ENCODE measurements around the gene MISP. TPM values are rescaled to one million over a fixed set of nuclear protein-coding genes. Genes with fewer than 3 reads are reported as not detected.

MISP gene
- total RNA-seq, 4 donors from 2014 or later: 197 to 501 (median 402) TPM

DNA sequence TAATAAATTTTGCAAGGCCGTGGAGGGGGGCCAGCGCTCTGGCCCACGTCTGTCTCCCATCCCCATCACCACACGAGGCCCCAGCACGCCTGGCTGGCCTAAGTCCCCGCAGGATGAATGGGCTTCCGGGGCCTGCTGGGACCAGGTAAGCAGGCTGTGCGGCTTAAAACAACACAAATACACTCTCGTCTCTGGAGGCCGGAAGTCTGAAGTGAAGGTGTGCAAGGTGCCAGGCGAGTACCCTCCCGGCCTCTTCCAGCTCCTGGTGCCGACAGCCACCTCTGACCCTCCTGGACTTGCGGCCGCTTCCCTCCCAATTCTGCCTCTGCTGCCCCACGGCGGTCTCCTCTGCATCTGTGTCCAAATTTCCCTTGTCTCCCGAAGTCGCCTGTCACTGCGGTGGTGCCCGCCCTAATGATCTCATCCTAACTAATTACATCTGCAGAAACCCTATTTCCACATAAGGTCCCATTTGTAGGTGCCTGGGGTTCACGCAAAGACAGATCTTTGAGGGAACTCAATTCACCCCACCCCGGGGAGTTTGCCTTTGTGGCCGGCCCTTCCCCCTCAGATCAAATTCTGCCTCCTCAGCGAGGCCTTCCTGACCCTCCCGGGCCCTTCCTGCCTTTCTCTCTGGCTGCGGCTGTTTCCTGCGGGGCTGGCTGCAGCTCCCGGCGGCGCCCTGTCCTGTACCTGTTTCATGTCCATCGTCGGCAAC, 38.2 kb downstream of the MISP start:
- Histone ChIP-seq H3K9me3 (no peaks in the 10 kb centered on the region), H3K27me3 (no peaks in the 10 kb centered on the region), H3K4me1 (peaks cover 0 to 7% (median 3%) of the 10 kb centered on the region in 4 donors), H3K4me3 (no peak overlapping the region), H3K27ac (peak overlapping the region; percentile 36 to 59 (median 52)), H3K36me3 (no peaks in the 10 kb centered on the region)
- intact Hi-C loops (cut with DNase I; ENCODE audit: low total_unique reads): no loop called here
- TF ChIP-seq POLR2A (IDR thresholded peaks at IDR 0.05) (no peak), EP300 (IDR thresholded peaks at IDR 0.05; ENCODE audit: low read depth) (no peak), POLR2AphosphoS5 (IDR thresholded peaks at IDR 0.05) (no peak)
- TF ChIP-seq, protein P1, sequence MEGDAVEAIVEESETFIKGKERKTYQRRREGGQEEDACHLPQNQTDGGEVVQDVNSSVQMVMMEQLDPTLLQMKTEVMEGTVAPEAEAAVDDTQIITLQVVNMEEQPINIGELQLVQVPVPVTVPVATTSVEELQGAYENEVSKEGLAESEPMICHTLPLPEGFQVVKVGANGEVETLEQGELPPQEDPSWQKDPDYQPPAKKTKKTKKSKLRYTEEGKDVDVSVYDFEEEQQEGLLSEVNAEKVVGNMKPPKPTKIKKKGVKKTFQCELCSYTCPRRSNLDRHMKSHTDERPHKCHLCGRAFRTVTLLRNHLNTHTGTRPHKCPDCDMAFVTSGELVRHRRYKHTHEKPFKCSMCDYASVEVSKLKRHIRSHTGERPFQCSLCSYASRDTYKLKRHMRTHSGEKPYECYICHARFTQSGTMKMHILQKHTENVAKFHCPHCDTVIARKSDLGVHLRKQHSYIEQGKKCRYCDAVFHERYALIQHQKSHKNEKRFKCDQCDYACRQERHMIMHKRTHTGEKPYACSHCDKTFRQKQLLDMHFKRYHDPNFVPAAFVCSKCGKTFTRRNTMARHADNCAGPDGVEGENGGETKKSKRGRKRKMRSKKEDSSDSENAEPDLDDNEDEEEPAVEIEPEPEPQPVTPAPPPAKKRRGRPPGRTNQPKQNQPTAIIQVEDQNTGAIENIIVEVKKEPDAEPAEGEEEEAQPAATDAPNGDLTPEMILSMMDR (IDR thresholded peaks at IDR 0.05): no peak
- in situ Hi-C loops (cut with MboI; ENCODE audit: low pct_ligation_motif_present in 1 of 4, low pct_unique_long_range_greater_than_20kb in 1 of 4, low sequenced_read_pairs in 3 of 4): no loop called here
- DNase-seq: no peak
- whole genome bisulfite sequencing, 2 donors (ENCODE audit: low coverage in 1 of 2): 50 to 66% methylated on average over 2 to 33 of the region's 33 CpGs

GRCh38 chr19:789701-790060, 38.8 kb downstream of the MISP start:
- H3K4me1 ChIP-seq: peaks cover 0 to 7% (median 3%) of the 10 kb centered on the region in 4 donors
- in situ Hi-C loops (cut with MboI; ENCODE audit: low pct_ligation_motif_present in 1 of 4, low pct_unique_long_range_greater_than_20kb in 1 of 4, low sequenced_read_pairs in 3 of 4) (no loop called here), intact Hi-C loops (cut with DNase I; ENCODE audit: low total_unique reads) (no loop called here)
- no peaks in the 10 kb centered on the region for H3K36me3 ChIP-seq
- H3K4me3 ChIP-seq: no peak overlapping the region
- H3K27me3 ChIP-seq: no peaks in the 10 kb centered on the region
- no peak for DNase-seq
- WGBS, 2 donors (ENCODE audit: low coverage in 1 of 2): 60 to 73% methylated on average over 6 to 9 of the region's 9 CpGs
- H3K9me3 ChIP-seq: no peaks in the 10 kb centered on the region
- TF ChIP-seq POLR2AphosphoS5 (IDR thresholded peaks at IDR 0.05) (no peak), EP300 (IDR thresholded peaks at IDR 0.05; ENCODE audit: low read depth) (no peak), POLR2A (IDR thresholded peaks at IDR 0.05) (no peak)
- TF ChIP-seq, protein P1 (IDR thresholded peaks at IDR 0.05): no peak
- peak overlapping the region; percentile 36 to 59 (median 52) for H3K27ac ChIP-seq

GRCh38 chr19:791007-791566, 40.2 kb downstream of the MISP start:
- Histone ChIP-seq H3K27ac (no peak overlapping the region), H3K36me3 (no peaks in the 10 kb centered on the region), H3K27me3 (no peaks in the 10 kb centered on the region), H3K4me3 (no peak overlapping the region), H3K9me3 (no peaks in the 10 kb centered on the region), H3K4me1 (peaks cover 0 to 14% (median 6%) of the 10 kb centered on the region in 4 donors)
- TF ChIP-seq POLR2AphosphoS5 (IDR thresholded peaks at IDR 0.05): no peak
- TF ChIP-seq, protein P1 (IDR thresholded peaks at IDR 0.05): no peak
- no peak for TF ChIP-seq EP300 (IDR thresholded peaks at IDR 0.05; ENCODE audit: low read depth)
- no peak for TF ChIP-seq POLR2A (IDR thresholded peaks at IDR 0.05)
- 87 to 93% methylated on average over 12 to 26 of the region's 26 CpGs for WGBS, 2 donors (ENCODE audit: low coverage in 1 of 2)
- in situ Hi-C loops (cut with MboI; ENCODE audit: low pct_ligation_motif_present in 1 of 4, low pct_unique_long_range_greater_than_20kb in 1 of 4, low sequenced_read_pairs in 3 of 4) (no loop called here), intact Hi-C loops (cut with DNase I; ENCODE audit: low total_unique reads) (no loop called here)
- DNase-seq: no peak

DNA sequence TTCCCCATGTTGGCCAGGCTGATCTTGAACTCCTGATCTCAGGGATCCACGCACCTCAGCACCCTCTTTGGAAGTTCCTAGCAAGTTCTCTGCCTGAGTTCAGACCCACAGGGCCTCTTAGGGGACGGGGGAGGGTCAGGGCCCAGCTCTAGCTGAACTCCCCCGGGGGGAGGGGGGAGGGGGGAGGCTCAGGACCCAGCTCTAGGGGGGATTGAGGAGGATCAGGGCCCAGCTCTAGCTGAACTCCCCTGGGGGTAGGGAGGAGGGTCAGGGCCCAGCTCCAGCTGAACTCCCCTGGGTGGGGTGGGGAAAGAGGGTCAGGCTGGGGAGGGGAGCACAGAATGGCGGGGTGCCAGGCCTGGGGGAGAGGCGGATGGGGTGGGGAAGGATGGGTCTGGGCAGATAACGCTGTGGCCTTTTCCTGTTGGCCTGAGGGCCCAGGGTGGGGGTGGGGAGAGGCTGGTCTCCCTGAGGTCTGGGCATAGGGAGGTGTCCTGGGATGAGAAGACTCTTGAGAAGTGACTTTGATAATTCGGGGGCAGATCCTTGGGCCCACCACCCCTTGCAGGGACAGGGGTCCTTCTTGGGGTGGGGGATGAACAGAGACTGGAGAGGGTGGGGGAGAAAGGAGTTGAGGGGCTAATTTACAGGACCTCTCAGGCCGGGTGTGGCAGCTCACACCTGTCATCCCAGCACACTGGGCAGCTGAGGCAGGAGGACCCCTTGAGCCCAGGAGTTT, 40.8 kb downstream of the MISP start:
- H3K4me1 ChIP-seq: peaks cover 0 to 19% (median 11%) of the 10 kb centered on the region in 4 donors
- H3K27me3 ChIP-seq: no peaks in the 10 kb centered on the region
- no peaks in the 10 kb centered on the region for H3K36me3 ChIP-seq
- WGBS, 2 donors (ENCODE audit: low coverage in 1 of 2): 63 to 67% methylated on average over 4 to 8 of the region's 8 CpGs
- TF ChIP-seq POLR2A (IDR thresholded peaks at IDR 0.05): no peak
- no peak overlapping the region for H3K4me3 ChIP-seq
- H3K9me3 ChIP-seq: no peaks in the 10 kb centered on the region
- intact Hi-C loops (cut with DNase I; ENCODE audit: low total_unique reads): no loop called here
- no peak for DNase-seq
- in situ Hi-C loops (cut with MboI; ENCODE audit: low pct_ligation_motif_present in 1 of 4, low pct_unique_long_range_greater_than_20kb in 1 of 4, low sequenced_read_pairs in 3 of 4): no loop called here
- no peak overlapping the region for H3K27ac ChIP-seq

Measured in transverse colon (tissue), 4 donors.